GM18517 (cell line): ENCODE measurements around the gene SPO11.
"Not testable (repeated sequence)": the region's sequence is repeated elsewhere in the genome, so short reads cannot be mapped to it uniquely, and the experiment has no call there.

Source experiments
- ATAC-seq: cut with Tn5 transposase; IDR thresholded peaks from one replicate; pipeline ENCODE4 v1.9.1; 2021; ENCODE audit warnings: mild to moderate bottlenecking, moderate library complexity; ENCODE audit not compliant: unreplicated experiment

The SPO11 gene

DNA sequence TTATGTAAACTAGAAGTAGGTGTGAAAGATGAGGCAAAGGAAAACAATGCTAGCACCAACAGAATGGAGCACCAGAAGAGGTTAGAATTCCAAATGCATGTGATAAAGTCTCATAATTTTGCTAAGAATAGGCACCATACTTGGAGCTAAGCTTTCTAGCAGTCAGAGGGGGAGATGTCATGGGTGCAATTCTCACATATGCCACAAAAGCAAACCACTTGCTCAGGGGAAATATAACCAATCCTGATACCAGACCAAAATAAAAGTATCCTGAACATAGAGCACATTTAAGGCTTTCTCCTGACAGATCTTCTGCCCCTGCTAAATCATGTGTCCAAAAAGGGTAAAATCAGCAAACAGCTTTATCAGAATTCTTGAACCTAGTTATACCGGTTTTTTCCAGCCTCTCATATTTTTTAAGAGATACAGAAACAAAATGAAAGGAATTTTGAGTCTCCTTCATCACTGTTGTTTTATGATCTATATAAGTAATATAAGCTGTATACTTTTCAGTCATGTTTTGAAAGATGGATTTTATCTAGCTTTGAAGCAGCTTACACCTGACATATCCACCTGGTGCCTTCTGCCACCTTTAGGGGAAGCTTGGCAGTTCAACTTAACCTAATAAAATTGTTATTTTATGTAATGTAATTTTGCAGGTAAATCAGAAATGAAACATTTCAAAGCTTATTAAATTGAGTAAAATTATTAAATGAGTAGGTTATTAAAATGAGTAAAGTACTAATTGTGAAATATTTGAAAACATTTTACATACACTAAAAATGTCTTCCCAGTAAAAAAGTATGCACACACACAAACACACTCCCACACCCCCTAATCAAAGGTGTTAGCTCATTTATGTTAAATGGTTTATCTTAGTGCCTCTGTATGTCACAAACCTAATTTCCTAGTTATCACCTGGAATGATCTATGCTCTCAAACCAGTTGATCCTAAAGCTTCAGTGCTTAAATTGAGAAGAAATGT, 2.8 kb downstream of the SPO11 start:
- no peak for ATAC-seq

DNA sequence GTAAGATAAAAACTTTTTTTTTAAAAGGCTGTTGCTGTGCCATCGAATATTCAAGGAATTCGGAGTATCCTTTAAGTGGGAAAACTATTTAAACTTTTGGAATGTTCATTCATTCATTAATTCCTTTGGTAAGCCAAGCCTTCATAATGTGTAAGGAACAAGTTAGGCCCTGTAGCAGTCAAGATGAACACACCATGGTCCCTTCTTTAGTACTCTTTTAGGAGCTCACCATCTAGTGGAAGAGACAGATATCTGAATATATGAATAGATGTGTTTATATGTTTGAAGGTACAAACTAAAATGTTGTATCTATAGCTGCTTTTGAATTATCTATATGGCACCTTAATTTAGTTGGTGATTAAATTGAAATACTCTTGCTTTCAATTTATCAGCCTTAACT, 5.8 kb downstream of the SPO11 start:
- no peak for ATAC-seq

GRCh38 chr20:57341663-57342062, 12.1 kb downstream of the SPO11 start:
- no peak for ATAC-seq

- ATAC-seq: no peak
Observed at GRCh38 chr20:57342829-57343228, 13.2 kb downstream of the SPO11 start.

DNA sequence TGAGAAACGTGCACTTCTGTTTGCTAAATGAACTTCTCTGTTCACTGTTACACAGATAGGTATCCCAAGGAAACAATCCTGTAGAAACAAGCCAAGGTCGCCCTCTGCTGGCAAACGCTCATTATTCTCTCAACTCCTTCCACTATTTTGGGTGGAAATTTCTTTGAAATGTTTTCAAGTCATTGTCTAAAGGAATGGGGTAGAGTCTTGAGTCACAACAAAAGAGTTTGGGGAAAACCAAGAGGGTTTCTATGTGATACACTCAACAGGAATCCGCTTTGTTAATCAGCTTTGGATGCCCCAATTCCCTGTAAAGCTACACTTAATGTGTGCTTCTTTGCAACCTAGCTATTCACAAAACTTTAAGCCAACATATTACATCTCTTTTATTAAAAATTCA, 16.9 kb downstream of the SPO11 start:
- ATAC-seq: peak; percentile 48

- no peak for ATAC-seq
Observed at GRCh38 chr20:57347393-57347792, 17.8 kb downstream of the SPO11 start.

DNA sequence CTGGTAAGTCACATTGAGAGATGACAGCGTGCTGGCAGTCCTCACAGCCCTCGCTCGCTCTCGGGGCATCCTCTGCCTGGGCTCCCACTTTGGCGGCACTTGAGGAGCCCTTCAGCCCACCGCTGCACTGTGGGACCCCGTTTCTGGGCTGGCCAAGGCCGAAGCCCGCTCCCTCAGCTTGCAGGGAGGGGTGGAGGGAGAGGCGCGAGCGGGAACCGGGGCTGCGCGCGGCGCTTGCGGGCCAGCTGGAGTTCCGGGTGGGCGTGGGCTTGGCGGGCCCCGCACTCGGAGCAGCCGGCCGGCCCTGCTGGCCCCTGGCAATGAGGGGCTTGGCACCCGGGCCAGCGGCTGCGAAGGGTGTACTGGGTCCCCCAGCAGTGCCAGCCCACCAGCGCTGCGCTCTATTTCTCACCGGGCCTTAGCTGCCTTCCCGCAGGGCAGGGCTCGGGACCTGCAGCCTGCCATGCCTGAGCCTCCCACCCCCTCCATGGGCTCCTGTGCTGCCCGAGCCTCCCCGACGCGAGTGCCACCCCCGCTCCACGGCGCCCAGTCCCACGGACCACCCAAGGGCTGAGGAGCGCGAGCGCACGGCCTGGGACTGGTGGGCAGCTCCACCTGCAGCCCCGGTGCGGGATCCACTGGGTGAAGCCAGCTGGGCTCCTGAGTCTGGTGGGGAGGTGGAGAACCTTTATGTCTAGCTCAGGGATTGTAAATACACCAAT, 18.8 kb downstream of the SPO11 start:
- ATAC-seq: not testable (repeated sequence)

DNA sequence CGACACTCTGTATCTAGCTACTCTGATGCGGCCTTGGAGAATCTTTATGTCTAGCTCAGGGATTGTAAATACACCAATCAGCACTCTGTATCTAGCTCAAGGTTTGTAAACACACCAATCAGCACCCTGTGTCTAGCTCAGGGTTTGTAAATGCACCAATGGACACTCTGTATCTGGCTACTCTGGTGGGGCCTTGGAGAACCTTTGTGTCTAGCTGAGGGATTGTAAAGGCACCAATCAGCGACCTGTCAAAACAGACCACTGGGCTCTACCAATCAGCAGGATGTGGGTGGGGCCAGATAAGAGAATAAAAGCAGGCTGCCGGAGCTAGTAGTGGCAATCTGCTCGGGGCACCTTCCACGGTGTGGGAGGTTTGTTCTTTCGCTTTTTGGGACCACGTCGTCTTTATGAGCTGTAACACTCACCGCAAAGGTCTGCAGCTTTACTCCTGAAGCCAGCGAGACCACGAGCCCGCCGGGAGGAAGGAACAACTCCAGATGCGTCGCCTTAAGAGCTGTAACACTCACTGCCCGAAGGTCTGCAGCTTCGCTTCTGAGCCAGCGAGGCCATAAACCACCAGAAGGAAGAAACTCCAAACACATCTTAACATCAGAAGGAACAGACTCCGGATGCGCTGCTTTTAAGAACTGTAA, 19.4 kb downstream of the SPO11 start:
- not testable (repeated sequence) for ATAC-seq

- no peak for ATAC-seq
Observed at GRCh38 chr20:57350081-57350710, 20.6 kb downstream of the SPO11 start.

- ATAC-seq: not testable (repeated sequence)
Observed at GRCh38 chr20:57350726-57351041, 21.1 kb downstream of the SPO11 start.

GRCh38 chr20:57351042-57351783, 21.6 kb downstream of the SPO11 start, which contains the start of gene RAE1:
Gene RAE1 (plus strand): TSS chr20:57351255. CDS start chr20:57354039, 2,784 bp downstream.
- ATAC-seq: peak; percentile 72

- no peak for ATAC-seq
Observed at GRCh38 chr20:57352305-57352704, 22.7 kb downstream of the SPO11 start.

- ATAC-seq: no peak
Observed at GRCh38 chr20:57353351-57353750, 23.7 kb downstream of the SPO11 start.

- ATAC-seq: no peak
Observed at GRCh38 chr20:57361517-57361916, 31.9 kb downstream of the SPO11 start.

DNA sequence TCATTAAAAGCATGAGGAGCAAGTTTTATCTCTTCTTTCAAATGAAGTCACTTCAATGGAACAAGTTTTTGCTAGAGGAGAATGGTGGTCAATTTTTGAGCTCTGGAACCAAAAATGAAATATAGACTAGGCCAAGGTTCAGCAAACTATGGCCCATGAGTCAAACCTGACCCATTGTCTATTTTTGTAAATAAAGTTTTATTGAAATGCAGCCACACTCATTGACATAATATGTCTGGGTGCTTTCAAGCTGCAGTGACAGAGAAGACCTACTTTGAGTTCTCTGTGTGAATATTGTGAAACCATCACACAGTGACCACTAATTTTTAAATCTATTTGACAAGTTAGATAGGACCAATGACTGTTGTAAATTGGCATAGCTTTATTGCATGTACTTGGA, 34.8 kb downstream of the SPO11 start:
- ATAC-seq: no peak

- no peak for ATAC-seq
Observed at GRCh38 chr20:57369596-57369995, 40.0 kb downstream of the SPO11 start.

DNA sequence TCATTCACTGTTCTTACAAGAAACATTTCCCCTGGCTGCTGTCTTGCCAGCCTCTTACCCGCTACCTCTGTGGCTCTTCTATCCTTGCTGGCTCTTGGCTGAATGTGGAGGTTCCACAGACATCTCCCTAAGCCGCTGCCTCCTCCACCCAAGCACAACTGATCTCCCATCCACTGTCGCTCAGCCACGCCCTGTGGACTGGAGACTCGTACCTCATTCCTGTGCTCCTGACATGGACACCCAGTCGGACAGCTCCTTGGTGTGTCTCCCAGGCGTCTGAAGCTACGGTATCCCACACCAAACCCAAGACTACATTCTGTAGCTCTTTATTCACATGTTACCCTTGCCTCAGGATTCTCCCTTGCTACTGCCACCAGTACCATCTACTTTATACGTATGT, 40.7 kb downstream of the SPO11 start:
- ATAC-seq: no peak

DNA sequence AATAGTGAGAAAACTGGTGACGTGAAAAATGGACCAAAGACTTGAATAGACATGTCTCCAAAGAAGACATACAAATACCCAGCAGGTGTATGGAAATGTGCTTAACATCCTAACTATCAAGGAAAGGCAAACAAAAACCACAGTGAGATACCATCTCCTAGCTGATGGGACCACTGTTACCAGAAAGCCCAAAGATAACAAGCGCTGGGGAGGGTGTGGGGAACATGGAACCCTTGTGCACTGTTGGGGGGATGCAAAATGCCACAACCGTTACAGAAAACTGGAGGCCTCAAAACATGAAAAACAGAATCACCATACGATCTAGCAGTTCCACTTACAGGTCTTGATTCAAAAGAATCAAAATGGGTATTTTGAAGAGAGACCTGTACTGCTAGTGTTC, 41.8 kb downstream of the SPO11 start:
- ATAC-seq: no peak

DNA sequence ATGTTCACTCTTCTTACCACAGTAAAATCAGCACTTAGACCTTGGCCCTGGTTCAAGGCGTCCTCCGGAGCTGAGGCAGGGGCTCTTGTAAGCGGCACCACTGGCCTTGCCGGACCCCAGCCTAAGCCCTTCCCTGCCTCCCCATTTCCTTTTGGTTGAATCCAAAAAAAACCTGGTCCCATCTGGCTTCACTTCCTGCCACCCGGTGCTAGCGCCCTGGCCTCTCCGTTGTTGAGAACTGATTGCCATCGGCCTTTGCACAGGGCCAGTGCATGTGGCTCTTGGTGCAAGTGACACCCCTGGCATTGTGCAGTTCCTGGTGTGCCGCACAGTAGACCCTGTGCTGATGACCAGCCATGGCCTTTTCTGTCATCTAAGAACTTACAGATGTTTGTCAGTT, 42.6 kb downstream of the SPO11 start:
- no peak for ATAC-seq

DNA sequence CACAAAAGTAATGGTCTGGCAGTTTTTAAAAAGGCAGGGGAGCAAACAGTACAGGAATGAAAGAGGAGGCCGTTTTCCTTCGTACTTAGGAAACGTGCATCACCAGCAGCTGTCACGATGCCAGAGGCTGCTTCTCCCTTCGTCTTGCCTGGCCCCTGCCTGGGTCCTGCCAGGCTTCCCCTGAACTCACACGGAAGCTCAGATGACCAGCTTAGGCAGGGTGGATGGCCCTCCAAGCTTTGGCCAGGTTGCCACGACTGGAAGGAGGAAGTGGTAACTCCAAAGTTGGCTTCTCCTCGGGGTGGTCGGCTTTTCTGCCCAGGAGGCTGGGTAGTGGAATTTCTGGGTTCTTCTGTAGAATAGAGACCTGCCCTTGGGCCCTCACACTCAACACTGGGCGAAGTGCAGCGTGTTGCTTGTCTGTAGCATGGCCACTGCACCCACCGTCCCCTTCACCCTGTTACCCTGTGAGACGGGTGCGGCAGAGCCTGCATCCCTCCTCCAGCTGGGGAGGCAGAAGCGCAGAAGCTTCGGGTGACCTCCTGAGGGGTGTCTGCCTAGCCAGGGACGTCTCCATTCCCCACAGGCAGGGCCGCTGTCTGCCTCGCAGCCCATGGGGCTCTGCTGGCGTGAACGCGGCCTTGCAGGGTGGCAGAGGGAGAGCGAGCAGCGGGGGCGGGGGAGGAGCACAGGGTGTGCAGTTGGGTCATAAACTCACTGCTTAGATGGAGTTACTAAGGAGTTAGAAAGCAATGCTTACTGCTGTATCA, 43.2 kb downstream of the SPO11 start:
- ATAC-seq: no peak
